Caco-2 (cell line): ENCODE data around the gene MAP1A. TPM values are rescaled to one million over a fixed set of nuclear protein-coding genes. Genes with fewer than 3 reads are reported as not detected.

Experiments used
- BruUV-seq: library from RNA; stranded (reverse); fragments of 400-500 nt; replicated peaks from 2 replicates; lab custom pipeline; 2021; lab: Mats Ljungman, UMichigan
- CTCF ChIA-PET: fragments of 300-600 bp; sonication (Branson Sonifier 250); formaldehyde crosslinking; loops from one replicate; lab custom pipeline; 2022; ENCODE audit warnings: antibody characterized with exemption; lab: Charles Lee
- POLR2A ChIA-PET: fragments of 300-600 bp; sonication (Branson Sonifier 250); formaldehyde crosslinking; loops from one replicate; lab custom pipeline; 2022; ENCODE audit warnings: antibody characterized with exemption; lab: Charles Lee
- DNase-seq, 2 experiments: peaks; one replicate each; pipeline versions ENCODE4 v3.0.0 to v3.0.0-alpha.2; 2020 to 2022
- H3K27me3 ChIP-seq: replicated peaks from 2 replicates; pipeline ENCODE4 v1.6.0; 2011; ENCODE audit warnings: low read length; ENCODE audit not compliant: control insufficient read depth, insufficient read depth
- H3K36me3 ChIP-seq: 2 replicates; pipeline ENCODE4 v1.5.1; 2011; ENCODE audit warnings: low read length; ENCODE audit not compliant: control insufficient read depth, insufficient read depth
- H3K4me1 ChIP-seq: fragments of 250-450 bp; sonication (Bioruptor Pico); 2 replicates; pipeline ENCODE4 v1.5.1; 2020; ENCODE audit warnings: mild to moderate bottlenecking
- H3K4me3 ChIP-seq: 2 replicates; pipeline ENCODE4 v1.5.1; 2011; ENCODE audit warnings: low read depth, mild to moderate bottlenecking, control low read depth, low read length
- H3K9me3 ChIP-seq: fragments of 250-450 bp; sonication (Bioruptor Pico); 2 replicates; pipeline ENCODE4 v1.5.1; 2020; ENCODE audit warnings: mild to moderate bottlenecking, moderate library complexity
- H3K27ac Mint-ChIP-seq: one replicate; pipeline ENCODE4 v1.8.0; 2022; ENCODE audit warnings: mixed read lengths; ENCODE audit not compliant: unreplicated experiment
- H3K27me3 Mint-ChIP-seq: one replicate; pipeline ENCODE4 v1.8.0; 2022; ENCODE audit warnings: mixed read lengths; ENCODE audit not compliant: insufficient read depth, unreplicated experiment
- H3K36me3 Mint-ChIP-seq: one replicate; pipeline ENCODE4 v1.8.0; 2022; ENCODE audit warnings: mild to moderate bottlenecking, mixed read lengths; ENCODE audit not compliant: insufficient read depth, unreplicated experiment
- H3K4me1 Mint-ChIP-seq: one replicate; pipeline ENCODE4 v1.8.0; 2022; ENCODE audit warnings: low read depth, mixed read lengths; ENCODE audit not compliant: unreplicated experiment
- H3K4me3 Mint-ChIP-seq: one replicate; pipeline ENCODE4 v1.8.0; 2022; ENCODE audit warnings: mild to moderate bottlenecking, moderate library complexity, mixed read lengths; ENCODE audit not compliant: unreplicated experiment
- H3K9me3 Mint-ChIP-seq: one replicate; pipeline ENCODE4 v1.8.0; 2022; ENCODE audit warnings: mixed read lengths; ENCODE audit not compliant: unreplicated experiment
- intact Hi-C: fragments of 100-400 bp; cut with micrococcal nuclease; formaldehyde crosslinking; loops from one replicate; pipeline ENCODE4 v1.10.0; 2022; ENCODE audit not compliant: unreplicated experiment
- total RNA-seq: library from RNA; stranded (reverse); gene quantifications from 2 replicates; pipeline ENCODE4 v1.2.3, GENCODE V29; 2022
- TF ChIP-seq, protein P1 (sequence below), 2 experiments: fragments of 200-600 bp in 1 of 2; IDR thresholded peaks; 1 replicate in 1 of 2; 2 replicates in 1 of 2; pipeline versions ENCODE4 v1.5.1 to v1.8.0; 2011 to 2022; ENCODE audit warnings: antibody characterized with exemption in 1 of 2, control low read depth in 1 of 2, inconsistent platforms in 1 of 2, low read depth in 1 of 2, low read length in 1 of 2, mild to moderate bottlenecking in 1 of 2, moderate library complexity in 1 of 2; ENCODE audit not compliant: insufficient read depth in 1 of 2, severe bottlenecking in 1 of 2, unreplicated experiment in 1 of 2

MAP1A gene
- total RNA-seq, 1 experiment from 2014 or later: 0.84 TPM

DNA sequence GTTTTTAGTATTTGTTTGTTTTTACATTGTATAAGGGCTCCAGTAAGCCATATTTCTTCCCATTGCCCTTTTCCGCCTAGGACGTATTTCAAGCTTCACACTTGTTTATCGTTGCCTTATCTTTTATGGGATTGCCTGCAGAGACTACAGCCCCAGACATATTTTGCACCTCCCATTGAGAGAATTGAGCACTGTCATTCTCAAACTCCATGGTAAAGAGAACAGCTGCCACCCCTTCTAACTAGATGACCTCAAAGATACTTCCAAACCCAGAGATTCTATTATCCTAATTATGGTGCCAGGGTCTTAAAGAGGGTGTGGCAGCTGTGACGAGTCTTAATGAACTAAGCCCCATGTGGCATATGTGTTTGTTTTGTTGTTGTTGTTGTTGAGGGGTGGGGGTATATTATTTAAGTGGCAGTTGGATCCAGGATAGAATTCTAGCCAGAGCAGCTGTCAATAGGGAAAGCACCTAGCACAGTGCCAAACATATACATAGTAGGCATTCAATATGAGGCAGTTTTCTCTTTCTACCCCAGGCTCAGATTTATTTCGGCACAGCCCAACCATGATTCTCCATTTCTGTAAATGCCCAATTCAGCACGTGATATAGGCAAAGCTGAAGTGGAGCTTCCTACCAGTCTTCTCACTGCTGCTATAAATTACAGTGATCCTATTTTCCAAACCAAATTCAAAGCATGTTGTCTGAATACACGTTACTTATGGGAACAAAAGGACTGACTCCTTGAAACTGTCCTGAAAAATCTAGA, 23.5 kb upstream of the MAP1A start:
- Mint-ChIP-seq H3K4me1 (peaks cover 14% of the 10 kb centered on the region), H3K4me3 (peak overlapping the region; percentile 88), H3K36me3 (peaks cover 19% of the 10 kb centered on the region), H3K9me3 (no peaks in the 10 kb centered on the region), H3K27ac (peak overlapping the region; percentile 96), H3K27me3 (no peaks in the 10 kb centered on the region)
- BruUV-seq: no TSS peak
- peak overlapping the region; percentile 49 for H3K4me3 ChIP-seq
- H3K27me3 ChIP-seq: no peaks in the 10 kb centered on the region
- intact Hi-C loops: loop anchor here (1.0 kb wide), 1 partner anchor 53 kb away; no protein-coding TSS in a partner anchor
- CTCF ChIA-PET: interaction anchor here (1.1 to 2.3 kb wide), 2 partner anchors 17 to 20 kb away, joined by 6 to 17 read pairs; no protein-coding TSS in a partner anchor
- H3K4me1 ChIP-seq: no peaks in the 10 kb centered on the region
- no peaks in the 10 kb centered on the region for H3K9me3 ChIP-seq
- TF ChIP-seq, protein P1, sequence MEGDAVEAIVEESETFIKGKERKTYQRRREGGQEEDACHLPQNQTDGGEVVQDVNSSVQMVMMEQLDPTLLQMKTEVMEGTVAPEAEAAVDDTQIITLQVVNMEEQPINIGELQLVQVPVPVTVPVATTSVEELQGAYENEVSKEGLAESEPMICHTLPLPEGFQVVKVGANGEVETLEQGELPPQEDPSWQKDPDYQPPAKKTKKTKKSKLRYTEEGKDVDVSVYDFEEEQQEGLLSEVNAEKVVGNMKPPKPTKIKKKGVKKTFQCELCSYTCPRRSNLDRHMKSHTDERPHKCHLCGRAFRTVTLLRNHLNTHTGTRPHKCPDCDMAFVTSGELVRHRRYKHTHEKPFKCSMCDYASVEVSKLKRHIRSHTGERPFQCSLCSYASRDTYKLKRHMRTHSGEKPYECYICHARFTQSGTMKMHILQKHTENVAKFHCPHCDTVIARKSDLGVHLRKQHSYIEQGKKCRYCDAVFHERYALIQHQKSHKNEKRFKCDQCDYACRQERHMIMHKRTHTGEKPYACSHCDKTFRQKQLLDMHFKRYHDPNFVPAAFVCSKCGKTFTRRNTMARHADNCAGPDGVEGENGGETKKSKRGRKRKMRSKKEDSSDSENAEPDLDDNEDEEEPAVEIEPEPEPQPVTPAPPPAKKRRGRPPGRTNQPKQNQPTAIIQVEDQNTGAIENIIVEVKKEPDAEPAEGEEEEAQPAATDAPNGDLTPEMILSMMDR (IDR thresholded peaks at IDR 0.05; ENCODE audit: insufficient read depth in 1 of 2, low read depth in 1 of 2, low read length in 1 of 2, severe bottlenecking in 1 of 2, unreplicated experiment in 1 of 2): no peak
- H3K36me3 ChIP-seq: no peaks in the 10 kb centered on the region
- no peak for DNase-seq
- POLR2A ChIA-PET: interaction anchor here (0.6 to 1.7 kb wide), 3 partner anchors 16 to 256 kb away, joined by 3 to 14 read pairs (median 8); no protein-coding TSS in a partner anchor

DNA sequence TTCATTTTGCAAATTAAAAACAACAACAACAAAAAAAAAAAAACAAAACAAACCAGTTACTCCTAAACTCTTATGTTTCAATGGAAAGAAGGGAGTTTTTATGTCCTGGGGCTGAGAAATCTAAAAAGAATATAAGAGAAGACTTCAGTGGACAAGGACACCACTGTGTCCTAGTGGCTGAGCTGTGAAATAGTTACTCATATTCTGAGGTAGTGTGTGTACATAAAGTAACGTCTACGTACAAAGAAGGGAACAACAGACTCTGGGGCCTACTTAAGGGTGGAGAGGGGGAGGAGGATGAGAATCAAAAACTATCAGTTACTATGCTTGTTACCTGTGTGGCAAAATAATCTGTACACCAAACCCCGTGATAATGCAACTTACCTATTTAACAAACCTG, 18.4 kb upstream of the MAP1A start:
- Mint-ChIP-seq H3K36me3 (no peaks in the 10 kb centered on the region), H3K27me3 (no peaks in the 10 kb centered on the region), H3K4me1 (peaks cover under 1% of the 10 kb centered on the region), H3K27ac (no peak overlapping the region), H3K9me3 (no peaks in the 10 kb centered on the region), H3K4me3 (no peak overlapping the region)
- POLR2A ChIA-PET: interaction anchor here (0.7 kb wide), 2 partner anchors 49 to 58 kb away, joined by 4 to 9 read pairs; no protein-coding TSS in a partner anchor
- no peaks in the 10 kb centered on the region for H3K4me1 ChIP-seq
- TF ChIP-seq, protein P1 (IDR thresholded peaks at IDR 0.05; ENCODE audit: insufficient read depth in 1 of 2, low read depth in 1 of 2, low read length in 1 of 2, severe bottlenecking in 1 of 2, unreplicated experiment in 1 of 2): no peak
- no peaks in the 10 kb centered on the region for H3K36me3 ChIP-seq
- no peaks in the 10 kb centered on the region for H3K9me3 ChIP-seq
- no peaks in the 10 kb centered on the region for H3K27me3 ChIP-seq
- DNase-seq: no peak
- H3K4me3 ChIP-seq: no peak overlapping the region
- CTCF ChIA-PET: no interaction called here
- BruUV-seq: no TSS peak
- intact Hi-C loops: no loop called here

DNA sequence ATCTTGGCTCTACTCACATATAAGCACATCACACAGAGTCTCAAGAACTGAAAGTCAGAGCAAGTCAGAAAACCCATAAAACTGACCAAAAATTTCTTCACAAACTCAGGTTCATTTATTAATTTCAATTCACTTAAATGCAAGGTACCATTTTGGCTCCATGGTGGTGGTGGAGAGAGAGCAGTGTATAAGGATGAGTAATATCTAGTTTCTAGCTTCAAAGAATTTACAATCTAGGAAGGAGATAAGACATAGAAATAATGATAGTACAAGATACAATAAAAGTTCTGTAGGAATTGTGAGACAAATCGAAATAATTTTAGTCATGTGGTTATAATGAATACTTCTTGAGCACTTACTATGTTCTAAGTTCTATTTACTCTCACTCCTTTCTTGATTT, 17.8 kb upstream of the MAP1A start:
- no TSS peak for BruUV-seq
- POLR2A ChIA-PET: no interaction called here

More for the DNA sequence above, 17.8 kb upstream of the MAP1A start:
- TF ChIP-seq, protein P1 (IDR thresholded peaks at IDR 0.05; ENCODE audit: insufficient read depth in 1 of 2, low read depth in 1 of 2, low read length in 1 of 2, severe bottlenecking in 1 of 2, unreplicated experiment in 1 of 2): no peak
- no peaks in the 10 kb centered on the region for H3K4me1 ChIP-seq
- H3K36me3 ChIP-seq: no peaks in the 10 kb centered on the region
- Mint-ChIP-seq H3K4me1 (no peaks in the 10 kb centered on the region), H3K9me3 (no peaks in the 10 kb centered on the region), H3K27ac (no peak overlapping the region), H3K27me3 (no peaks in the 10 kb centered on the region), H3K4me3 (no peak overlapping the region), H3K36me3 (no peaks in the 10 kb centered on the region)
- no peak for DNase-seq
- CTCF ChIA-PET: interaction anchor here (0.5 kb wide), 1 partner anchor 58 kb away, joined by 3 read pairs; no protein-coding TSS in a partner anchor
- intact Hi-C loops: no loop called here
- H3K4me3 ChIP-seq: no peak overlapping the region
- H3K27me3 ChIP-seq: no peaks in the 10 kb centered on the region
- no peaks in the 10 kb centered on the region for H3K9me3 ChIP-seq
